ENCODE measurements around the gene PI4KA. TPM values are rescaled to one million over a fixed set of nuclear protein-coding genes. Genes with fewer than 3 reads are reported as not detected.
"Not testable (repeated sequence)": the region's sequence is repeated elsewhere in the genome, so short reads cannot be mapped to it uniquely, and the experiment has no call there.

PI4KA gene
- 37.1 TPM for total RNA-seq
- polyA plus RNA-seq: 50.9 TPM

DNA sequence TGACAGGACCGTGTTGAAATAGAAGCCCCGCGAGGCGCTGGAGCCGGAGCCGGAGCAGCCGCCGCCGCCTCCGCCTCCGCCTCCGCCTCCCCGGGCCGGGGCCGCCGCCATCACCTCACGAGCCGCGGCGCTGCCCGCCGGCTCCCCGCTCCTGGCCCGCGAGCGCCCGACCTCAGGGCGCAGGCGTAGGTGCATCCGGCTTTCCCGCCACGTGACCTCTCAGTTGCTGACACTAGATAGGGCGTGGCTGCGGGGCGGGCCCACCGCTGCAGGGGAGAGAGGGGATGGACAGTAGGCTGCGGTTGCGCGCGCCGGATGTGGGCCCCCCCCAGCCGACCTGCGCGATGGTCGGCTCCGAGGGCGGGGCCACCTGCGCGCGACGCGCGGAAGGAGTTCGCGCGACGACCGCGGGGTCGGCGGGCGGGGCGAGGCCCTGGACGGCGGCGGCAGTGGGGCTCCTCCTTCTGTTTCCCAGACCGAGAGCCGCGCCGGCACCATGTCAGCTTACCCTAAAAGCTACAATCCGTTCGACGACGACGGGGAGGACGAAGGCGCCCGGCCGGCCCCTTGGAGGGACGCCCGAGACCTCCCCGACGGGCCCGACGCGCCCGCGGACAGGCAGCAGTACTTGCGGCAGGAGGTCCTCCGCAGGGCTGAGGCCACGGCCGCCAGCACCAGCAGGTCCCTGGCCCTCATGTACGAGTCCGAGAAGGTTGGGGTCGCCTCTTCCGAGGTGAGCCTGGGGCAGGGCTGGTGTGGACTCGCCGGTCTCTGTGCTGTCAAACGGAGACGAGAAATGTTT lies at the start of gene PI4KA, which contains the start of gene SNAP29:
PI4KA (minus strand) TSS at position 197 of the 802 bp plus-strand sequence; CDS start at position 111, 86 bp downstream.
SNAP29 (plus strand) TSS at position 393 of the 802 bp plus-strand sequence; CDS start at position 497, 104 bp downstream.
- DNase-seq (ENCODE audit: extremely low spot score): peak; percentile 92
- no peaks in the 10 kb centered on the region for H3K36me3 ChIP-seq (ENCODE audit: insufficient read depth)
- no peaks in the 10 kb centered on the region for H3K4me1 ChIP-seq (ENCODE audit: insufficient read depth)
- H3K4me3 ChIP-seq (ENCODE audit: low read depth, low read length): peak within 1 kb of the TSS; percentile 82
- peak within 1 kb of the TSS; percentile 94 for H3K27ac ChIP-seq (ENCODE audit: low read depth)
- under 1% methylated on average over 100 of the region's 100 CpGs for WGBS

DNA sequence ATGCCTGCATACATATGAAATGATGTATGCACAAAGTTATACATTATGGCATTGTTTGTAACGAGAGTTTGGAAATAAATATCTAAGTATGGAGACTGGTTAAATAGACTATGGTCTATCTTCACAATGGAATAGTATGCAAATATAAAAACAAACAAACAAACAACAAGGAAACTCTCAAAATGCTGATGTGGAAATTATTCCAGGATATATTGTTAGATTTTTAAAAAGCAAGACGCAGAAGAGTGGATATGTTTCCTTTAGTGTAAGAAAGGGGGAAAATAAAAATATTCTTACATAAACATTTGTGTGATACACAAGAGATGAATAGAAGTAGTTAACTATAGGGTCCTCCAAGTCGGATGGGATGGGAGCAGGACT lies 47.8 kb upstream of the PI4KA start:
- Histone ChIP-seq H3K4me3 (ENCODE audit: low read depth, low read length) (no peak overlapping the region), H3K36me3 (ENCODE audit: insufficient read depth) (no peaks in the 10 kb centered on the region), H3K4me1 (ENCODE audit: insufficient read depth) (no peaks in the 10 kb centered on the region), H3K27ac (ENCODE audit: low read depth) (no peak overlapping the region)
- DNase-seq (ENCODE audit: extremely low spot score): no peak
- WGBS: 74% methylated on average over 3 of the region's 3 CpGs

DNA sequence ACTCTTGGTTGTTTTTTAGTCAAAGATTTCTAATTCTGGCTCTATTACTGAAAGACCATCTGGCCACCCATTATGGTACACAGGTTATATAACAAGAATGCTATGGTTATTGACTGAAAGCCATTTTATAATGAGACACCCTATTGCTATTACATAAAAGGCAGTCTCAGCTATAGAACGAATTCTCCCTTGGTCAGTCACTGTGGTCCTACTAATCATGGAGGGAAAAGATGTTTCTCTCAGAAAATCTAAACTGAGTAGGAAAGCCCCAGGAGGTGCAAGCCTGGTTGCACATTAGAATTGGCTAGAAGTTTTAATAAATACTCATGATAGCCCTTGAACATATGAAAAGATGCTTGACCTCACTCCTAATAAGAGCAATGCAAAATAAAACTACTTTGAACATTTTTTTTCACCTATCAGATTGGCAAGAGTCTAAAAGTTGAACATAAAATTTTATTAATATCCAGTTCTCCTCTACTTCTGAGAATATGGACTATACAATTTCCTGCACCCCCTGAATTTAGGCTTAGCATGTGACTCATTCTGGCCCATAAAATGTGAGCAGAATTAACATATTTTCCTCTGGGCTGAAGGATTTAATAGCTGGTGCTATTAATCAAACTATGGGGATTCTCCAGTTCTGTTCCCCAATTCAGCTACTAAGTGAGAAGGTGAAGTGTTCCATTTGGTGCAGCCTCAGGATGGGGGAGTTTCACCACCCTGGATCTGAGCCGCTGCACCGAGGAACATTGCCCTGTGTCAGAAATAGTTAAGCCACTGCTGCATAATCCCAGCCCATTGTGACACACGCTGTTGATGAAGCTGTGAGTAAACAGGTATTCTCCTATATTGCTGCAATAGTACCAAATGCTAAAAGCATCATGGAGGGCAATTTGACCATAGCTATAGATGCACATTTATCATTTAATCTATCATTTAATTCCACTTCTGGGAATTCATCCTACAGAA lies 47.1 kb upstream of the PI4KA start:
- no peak for DNase-seq (ENCODE audit: extremely low spot score)
- 54% methylated on average over 4 of the region's 4 CpGs for WGBS
- H3K27ac ChIP-seq (ENCODE audit: low read depth): no peak overlapping the region
- H3K4me1 ChIP-seq (ENCODE audit: insufficient read depth): no peaks in the 10 kb centered on the region
- no peaks in the 10 kb centered on the region for H3K36me3 ChIP-seq (ENCODE audit: insufficient read depth)
- no peak overlapping the region for H3K4me3 ChIP-seq (ENCODE audit: low read depth, low read length)

DNA sequence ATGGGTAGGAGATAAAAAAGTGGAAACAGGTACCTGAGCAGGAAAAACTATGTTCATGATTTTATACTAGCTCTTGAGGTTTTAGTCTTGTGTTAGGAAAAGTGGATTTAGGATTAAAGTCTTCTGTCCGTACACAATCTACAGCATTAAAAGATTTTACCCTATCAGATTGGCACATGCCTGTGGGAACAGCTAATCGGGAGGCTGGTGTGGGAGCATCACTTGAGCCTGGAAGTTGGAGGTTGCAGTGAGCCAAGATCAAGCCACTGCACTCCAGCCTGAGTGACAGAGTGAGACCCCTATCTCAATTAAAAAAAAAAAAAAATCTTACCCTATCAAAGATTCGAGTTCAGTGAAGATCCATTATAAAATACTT lies 46.4 kb upstream of the PI4KA start:
- Histone ChIP-seq H3K4me1 (ENCODE audit: insufficient read depth) (no peaks in the 10 kb centered on the region), H3K4me3 (ENCODE audit: low read depth, low read length) (no peak overlapping the region), H3K27ac (ENCODE audit: low read depth) (peak overlapping the region; percentile 66), H3K36me3 (ENCODE audit: insufficient read depth) (no peaks in the 10 kb centered on the region)
- DNase-seq (ENCODE audit: extremely low spot score): no peak
- whole genome bisulfite sequencing: 60% methylated on average over 3 of the region's 3 CpGs

DNA sequence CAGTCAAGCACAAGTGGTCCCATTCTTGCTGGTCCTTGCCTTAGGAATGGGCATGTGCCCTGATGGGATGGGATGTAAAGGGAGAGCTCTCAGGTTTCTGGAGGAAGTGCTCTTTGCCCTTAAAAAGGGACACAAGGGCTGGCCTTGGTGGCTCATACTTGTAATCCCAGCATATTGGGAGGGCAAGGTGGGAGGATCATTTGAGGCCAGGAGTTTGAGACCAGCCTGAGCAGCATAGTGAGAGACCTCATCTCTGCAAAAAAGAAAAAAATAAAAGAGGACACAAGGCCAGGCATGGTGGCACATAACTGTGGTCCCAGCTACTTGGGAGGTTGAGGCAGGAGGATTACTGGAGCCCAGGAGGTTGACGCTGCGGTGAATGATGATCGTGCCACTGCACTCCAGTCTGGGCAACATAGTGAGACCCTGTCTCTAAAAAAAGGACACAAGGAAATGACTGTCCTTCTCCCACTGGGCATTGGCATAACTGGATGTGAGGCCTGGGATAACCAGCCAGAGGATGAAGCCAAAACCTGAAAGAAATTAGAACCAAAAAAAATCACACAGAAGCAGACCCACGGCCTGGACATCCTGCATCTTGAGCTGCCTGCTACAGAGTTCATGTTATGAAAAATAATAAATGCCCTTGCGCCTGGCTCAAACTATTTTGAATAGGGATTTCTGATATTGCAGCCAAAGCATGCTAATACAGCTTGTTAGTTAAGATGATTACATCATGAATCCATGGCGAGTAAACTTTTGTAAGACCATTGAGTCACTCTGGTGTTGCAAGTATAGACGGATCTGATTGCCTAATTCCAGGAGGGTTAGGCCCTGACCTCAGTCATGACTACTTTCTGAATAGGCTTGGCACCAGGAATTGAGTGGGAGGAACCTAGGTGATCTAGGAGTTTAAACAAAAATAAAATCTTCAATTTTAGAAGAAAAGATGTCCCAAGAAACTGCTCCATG lies 45.7 kb upstream of the PI4KA start:
- no peaks in the 10 kb centered on the region for H3K36me3 ChIP-seq (ENCODE audit: insufficient read depth)
- peak overlapping the region; percentile 66 for H3K27ac ChIP-seq (ENCODE audit: low read depth)
- 81% methylated on average over 7 of the region's 7 CpGs for WGBS
- H3K4me1 ChIP-seq (ENCODE audit: insufficient read depth): no peaks in the 10 kb centered on the region
- no peak for DNase-seq (ENCODE audit: extremely low spot score)
- H3K4me3 ChIP-seq (ENCODE audit: low read depth, low read length): no peak overlapping the region

DNA sequence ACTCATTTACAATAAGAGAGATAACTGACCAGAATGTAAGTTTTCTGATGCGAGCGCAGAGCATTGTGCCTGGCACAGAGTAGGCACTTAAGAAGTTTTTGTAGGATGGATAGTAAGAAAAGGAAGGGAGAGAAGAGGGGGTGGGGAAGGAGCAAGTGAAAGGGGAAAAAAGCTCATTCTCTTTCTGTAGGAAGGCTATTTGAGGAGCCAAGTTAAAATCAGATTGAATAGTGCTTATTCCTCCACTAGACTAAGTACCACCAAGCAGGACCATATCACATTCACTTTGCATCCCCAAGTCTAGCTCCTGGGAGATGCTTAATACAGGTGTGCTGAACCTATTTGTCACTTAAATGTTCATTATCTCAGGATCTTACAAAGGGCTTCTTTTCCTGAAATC lies 44.5 kb upstream of the PI4KA start:
- WGBS: 93% methylated on average over 2 of the region's 2 CpGs
- H3K4me3 ChIP-seq (ENCODE audit: low read depth, low read length): no peak overlapping the region
- no peak for DNase-seq (ENCODE audit: extremely low spot score)
- H3K27ac ChIP-seq (ENCODE audit: low read depth): no peak overlapping the region
- H3K4me1 ChIP-seq (ENCODE audit: insufficient read depth): no peaks in the 10 kb centered on the region
- H3K36me3 ChIP-seq (ENCODE audit: insufficient read depth): no peaks in the 10 kb centered on the region

DNA sequence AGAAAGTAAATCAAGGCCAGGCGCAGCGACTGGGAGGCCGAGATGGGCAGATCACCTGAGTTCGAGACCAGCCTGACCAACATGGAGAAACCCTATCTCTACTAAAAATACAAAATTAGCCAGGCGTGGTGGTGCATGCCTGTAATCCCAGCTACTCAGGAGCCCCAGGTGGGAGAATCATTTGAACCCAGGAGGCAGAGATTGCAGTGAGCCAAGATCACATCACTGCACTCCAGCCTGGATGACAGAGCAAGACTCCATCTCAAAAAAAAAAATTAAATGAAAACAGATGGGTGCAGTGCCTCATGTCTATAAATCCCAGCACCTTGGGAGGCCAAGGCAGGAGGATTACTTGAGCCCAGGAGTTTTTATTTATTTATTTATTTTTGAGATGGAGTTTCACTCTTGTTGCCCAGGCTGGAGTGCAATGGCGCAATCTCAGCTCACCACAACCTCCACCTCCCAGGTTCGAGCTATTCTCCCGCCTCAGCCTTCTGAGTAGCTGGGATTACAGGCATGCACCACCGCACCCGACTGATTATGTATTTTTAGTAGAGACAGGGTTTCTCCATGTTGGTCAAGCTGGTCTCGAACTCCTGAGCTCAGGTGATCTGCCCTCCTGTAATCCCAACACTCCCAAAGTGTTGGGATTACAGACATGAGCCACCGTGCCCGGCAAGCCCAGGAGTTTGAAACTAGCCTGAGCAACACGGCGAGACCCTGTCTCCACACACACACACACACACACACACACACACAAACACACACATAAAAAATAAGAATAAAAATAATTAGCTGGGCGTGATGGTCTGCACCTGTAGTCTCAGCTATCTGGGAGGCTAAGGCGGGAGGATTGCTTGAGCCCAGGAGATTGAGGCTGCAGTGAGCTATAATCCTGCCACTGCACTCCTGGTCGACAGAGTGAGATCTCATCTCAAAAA lies 42.8 kb upstream of the PI4KA start:
- not testable (repeated sequence) for H3K4me1 ChIP-seq (ENCODE audit: insufficient read depth); DNase-seq (ENCODE audit: extremely low spot score); H3K4me3 ChIP-seq (ENCODE audit: low read depth, low read length); H3K36me3 ChIP-seq (ENCODE audit: insufficient read depth); H3K27ac ChIP-seq (ENCODE audit: low read depth)
- 94% methylated on average over 18 of the region's 18 CpGs for WGBS

DNA sequence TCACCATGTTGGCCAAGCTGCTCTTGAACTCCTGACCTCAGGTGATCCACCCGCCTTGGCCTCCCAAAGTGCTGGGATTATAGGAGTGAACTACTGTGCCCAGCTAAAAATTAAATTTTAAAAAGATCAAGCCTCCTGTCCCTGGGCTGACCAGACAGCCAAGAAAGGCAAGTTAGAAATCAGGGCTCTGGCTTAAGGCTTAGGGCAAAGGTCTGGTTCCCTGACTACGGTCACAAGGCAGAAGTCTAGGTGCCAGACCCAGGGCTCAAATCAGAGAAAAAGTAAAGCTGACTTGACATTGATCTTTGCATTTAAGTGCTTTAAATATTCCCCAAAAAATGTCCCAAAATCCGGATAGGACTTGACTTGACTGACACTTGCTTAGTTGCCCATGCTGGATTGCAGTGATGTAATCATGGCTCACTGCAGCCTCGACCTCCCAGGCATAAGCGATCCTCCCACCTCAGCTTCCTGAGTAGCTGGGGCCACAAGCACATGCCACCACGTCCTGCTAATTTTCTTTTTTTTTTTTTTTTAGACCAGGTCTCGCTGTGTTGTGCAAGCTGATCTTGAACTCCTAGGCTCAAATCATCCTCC lies 41.3 kb upstream of the PI4KA start:
- 84% methylated on average over 7 of the region's 7 CpGs for WGBS

DNA sequence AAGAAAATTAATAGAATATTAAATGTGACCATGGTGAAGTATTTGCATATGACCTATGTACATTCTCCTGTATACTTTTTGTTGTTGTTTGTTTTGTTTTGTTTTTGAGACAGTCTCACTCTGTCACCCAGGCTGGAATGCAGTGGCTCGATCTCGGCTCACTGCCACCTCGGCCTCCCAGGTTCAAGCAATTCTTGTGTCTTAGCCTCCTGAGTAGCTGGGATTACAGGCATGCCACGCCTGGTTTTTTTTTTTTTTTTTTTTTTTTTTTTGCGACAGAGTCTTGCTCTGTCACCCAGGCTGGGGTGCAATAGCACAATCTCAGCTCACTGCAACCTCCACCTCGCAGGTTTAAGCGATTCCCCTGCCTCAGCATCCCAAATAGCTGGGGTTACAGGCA lies 39.1 kb upstream of the PI4KA start:
- H3K36me3 ChIP-seq (ENCODE audit: insufficient read depth); H3K4me1 ChIP-seq (ENCODE audit: insufficient read depth); H3K4me3 ChIP-seq (ENCODE audit: low read depth, low read length); DNase-seq (ENCODE audit: extremely low spot score); H3K27ac ChIP-seq (ENCODE audit: low read depth): not testable (repeated sequence)
- 89% methylated on average over 6 of the region's 7 CpGs for WGBS

More for the DNA sequence above, 41.3 kb upstream of the PI4KA start:
- no peak for DNase-seq (ENCODE audit: extremely low spot score)
- H3K4me3 ChIP-seq (ENCODE audit: low read depth, low read length): no peak overlapping the region
- H3K4me1 ChIP-seq (ENCODE audit: insufficient read depth): no peaks in the 10 kb centered on the region
- H3K36me3 ChIP-seq (ENCODE audit: insufficient read depth): no peaks in the 10 kb centered on the region
- no peak overlapping the region for H3K27ac ChIP-seq (ENCODE audit: low read depth)

DNA sequence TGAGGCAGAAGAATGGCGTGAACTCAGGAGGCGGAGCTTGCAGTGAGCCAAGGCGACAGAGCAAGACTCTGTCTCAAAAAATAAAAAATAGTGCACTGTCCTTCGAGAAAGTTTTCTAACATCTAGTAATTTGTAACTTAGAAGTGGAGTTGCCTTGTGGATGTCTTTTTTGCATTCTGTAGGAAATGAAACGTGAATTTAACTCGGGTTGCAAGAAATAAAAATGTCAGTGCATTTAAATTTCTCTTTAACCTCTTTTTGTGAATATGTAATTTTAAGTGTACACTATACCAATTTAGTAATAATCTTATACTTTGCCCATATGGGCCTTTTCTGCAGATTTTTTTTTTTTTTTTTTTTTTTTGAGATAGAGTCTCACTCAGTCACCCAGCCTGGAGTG lies 32.4 kb upstream of the PI4KA start:
- 94% methylated on average over 6 of the region's 6 CpGs for WGBS
- H3K27ac ChIP-seq (ENCODE audit: low read depth): no peak overlapping the region
- no peak overlapping the region for H3K4me3 ChIP-seq (ENCODE audit: low read depth, low read length)
- DNase-seq (ENCODE audit: extremely low spot score): no peak
- H3K4me1 ChIP-seq (ENCODE audit: insufficient read depth): no peaks in the 10 kb centered on the region
- no peaks in the 10 kb centered on the region for H3K36me3 ChIP-seq (ENCODE audit: insufficient read depth)

DNA sequence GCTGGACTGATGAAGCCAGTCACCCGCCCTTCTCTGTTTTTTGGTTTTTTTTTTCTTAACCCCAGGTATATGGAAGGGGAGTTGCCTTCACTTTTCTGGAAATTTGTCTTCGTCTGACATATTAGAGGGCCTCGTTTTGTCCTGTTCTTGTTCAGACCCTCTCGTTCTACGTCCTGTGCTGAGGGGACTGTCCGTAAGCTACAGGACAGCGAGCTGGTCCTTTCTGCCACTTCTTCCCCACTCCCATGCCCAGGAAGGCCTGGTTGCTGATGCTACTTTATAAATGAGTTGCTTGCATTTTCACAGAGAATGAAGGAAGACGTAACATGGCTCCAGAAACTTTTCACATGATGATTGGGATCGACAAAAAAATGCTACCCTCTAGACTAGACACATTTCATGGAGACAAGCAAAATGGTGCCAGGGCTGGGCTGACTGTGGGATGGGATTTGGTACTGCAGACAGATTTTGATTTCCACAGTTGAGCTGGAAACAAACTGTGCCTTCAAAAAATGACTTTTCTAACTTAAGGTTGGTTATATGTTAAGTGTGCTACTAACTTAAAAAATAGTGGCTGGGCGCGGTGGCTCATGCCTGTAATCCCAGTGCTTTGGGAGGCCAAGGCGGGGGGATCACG lies 31.4 kb upstream of the PI4KA start:
- Histone ChIP-seq H3K4me3 (ENCODE audit: low read depth, low read length) (no peak overlapping the region), H3K36me3 (ENCODE audit: insufficient read depth) (no peaks in the 10 kb centered on the region), H3K4me1 (ENCODE audit: insufficient read depth) (no peaks in the 10 kb centered on the region), H3K27ac (ENCODE audit: low read depth) (no peak overlapping the region)
- WGBS: 89% methylated on average over 13 of the region's 13 CpGs
- no peak for DNase-seq (ENCODE audit: extremely low spot score)

Measured in urinary bladder (tissue), 4 donors.